IPS-NIHi11 (cell line): Measurements from ENCODE around the gene RAPGEF4.
"Not testable (repeated sequence)": the region's sequence is repeated elsewhere in the genome, so short reads cannot be mapped to it uniquely, and the experiment has no call there.

Source experiments
- DNase-seq: peaks from one replicate; pipeline ENCODE4 v3.0.0; 2012; ENCODE audit warnings: mixed read lengths, low spot score

RAPGEF4 gene

GRCh38 chr2:172774302-172774701, 38.7 kb downstream of the RAPGEF4 start:
- DNase-seq: no peak

GRCh38 chr2:172775319-172775718, 39.7 kb downstream of the RAPGEF4 start:
- no peak for DNase-seq

GRCh38 chr2:172777431-172777830, 41.8 kb downstream of the RAPGEF4 start:
- DNase-seq: no peak

- no peak for DNase-seq
Measured at GRCh38 chr2:172782506-172783164, 47.0 kb downstream of the RAPGEF4 start.

GRCh38 chr2:172783165-172783898, 47.7 kb downstream of the RAPGEF4 start:
- peak; percentile 23 for DNase-seq

- no peak for DNase-seq
Measured at GRCh38 chr2:172788871-172789270, 53.2 kb downstream of the RAPGEF4 start.

- no peak for DNase-seq
Measured at GRCh38 chr2:172790404-172790803, 54.8 kb downstream of the RAPGEF4 start.

GRCh38 chr2:172791953-172792352, 56.3 kb downstream of the RAPGEF4 start:
- DNase-seq: no peak

GRCh38 chr2:172792711-172793110, 57.1 kb downstream of the RAPGEF4 start:
- DNase-seq: no peak

GRCh38 chr2:172803308-172803707, 67.7 kb downstream of the RAPGEF4 start:
- DNase-seq: not testable (repeated sequence)

GRCh38 chr2:172804423-172804822, 68.8 kb downstream of the RAPGEF4 start:
- DNase-seq: no peak

- peak; percentile 65 for DNase-seq
Measured at GRCh38 chr2:172806493-172806892, 70.8 kb downstream of the RAPGEF4 start.

- no peak for DNase-seq
Measured at GRCh38 chr2:172806996-172807395, 71.4 kb downstream of the RAPGEF4 start.

GRCh38 chr2:172808156-172808555, 72.5 kb downstream of the RAPGEF4 start:
- DNase-seq: no peak

- no peak for DNase-seq
Measured at GRCh38 chr2:172811027-172811426, 75.4 kb downstream of the RAPGEF4 start.

GRCh38 chr2:172812158-172812744, 76.6 kb downstream of the RAPGEF4 start:
- no peak for DNase-seq

GRCh38 chr2:172813314-172813888, 77.8 kb downstream of the RAPGEF4 start:
- no peak for DNase-seq

GRCh38 chr2:172817411-172817810, 81.8 kb downstream of the RAPGEF4 start:
- DNase-seq: no peak

- DNase-seq: no peak
Measured at GRCh38 chr2:172819943-172820342, 84.3 kb downstream of the RAPGEF4 start.

GRCh38 chr2:172821370-172822338, 86.0 kb downstream of the RAPGEF4 start:
- DNase-seq: no peak

GRCh38 chr2:172822585-172822984, 86.9 kb downstream of the RAPGEF4 start:
- DNase-seq: no peak
